ENCODE measurements around the gene HOXA4.

Gene HOXA4

GRCh38 chr7:27157702-27158431 lies 27.3 kb upstream of the HOXA4 start:
- DNase-seq = peak; percentile 49

- DNase-seq = peak; percentile 41
Measured at GRCh38 chr7:27156916-27157701, 26.6 kb upstream of the HOXA4 start.

- peak; percentile 82 for DNase-seq
Measured at GRCh38 chr7:27156508-27156898, 25.9 kb upstream of the HOXA4 start, which contains the start of gene HOXA7. Gene HOXA7 (minus strand): TSS chr7:27156675. CDS start chr7:27156545, 130 bp downstream.

GRCh38 chr7:27155816-27156507 lies 25.4 kb upstream of the HOXA4 start:
- DNase-seq = peak; percentile 61

- peak; percentile 88 for DNase-seq
Measured at GRCh38 chr7:27154901-27155815, 24.6 kb upstream of the HOXA4 start.

GRCh38 chr7:27154369-27154768 lies 23.8 kb upstream of the HOXA4 start:
- no peak for DNase-seq

- no peak for DNase-seq
Measured at GRCh38 chr7:27153526-27153925, 23.0 kb upstream of the HOXA4 start.

- DNase-seq = peak; percentile 41
Measured at GRCh38 chr7:27152816-27153442, 22.4 kb upstream of the HOXA4 start.

GRCh38 chr7:27151931-27152815 lies 21.6 kb upstream of the HOXA4 start, which contains the start of gene HOXA3:
Gene HOXA3 (minus strand): TSS chr7:27152583. CDS start chr7:27110640, 41,943 bp downstream.
- DNase-seq = peak; percentile 65

- no peak for DNase-seq
Measured at GRCh38 chr7:27151341-27151930, 20.9 kb upstream of the HOXA4 start.

GRCh38 chr7:27150568-27151340 lies 20.2 kb upstream of the HOXA4 start:
- peak; percentile 87 for DNase-seq

- no peak for DNase-seq
Measured at GRCh38 chr7:27149842-27150567, 19.4 kb upstream of the HOXA4 start.

GRCh38 chr7:27148756-27149641 lies 18.4 kb upstream of the HOXA4 start:
- peak; percentile 52 for DNase-seq

GRCh38 chr7:27148031-27148755 lies 17.6 kb upstream of the HOXA4 start:
- peak; percentile 62 for DNase-seq

GRCh38 chr7:27147199-27148030 lies 16.9 kb upstream of the HOXA4 start, which contains the start of gene HOXA6:
Gene HOXA6 (minus strand): TSS chr7:27147774. CDS start chr7:27147749, 25 bp downstream.
- DNase-seq = peak; percentile 58

All from islet precursor cell (in vitro differentiated cells).